H9 (cell line): ENCODE results near the gene CAMTA1. TPM values are rescaled to one million over a fixed set of nuclear protein-coding genes. Genes with fewer than 3 reads are reported as not detected.

Experiments used
- DNase-seq: peaks from one replicate; pipeline ENCODE4 v3.0.0-alpha.2; 2017
- H2AFZ ChIP-seq: one replicate; pipeline ENCODE4 v1.6.1; 2013; ENCODE audit warnings: mild to moderate bottlenecking, low read length, control low read depth, moderate library complexity
- H2AK5ac ChIP-seq: 2 replicates; pipeline ENCODE4 v1.6.1; 2013; ENCODE audit warnings: low read length, control low read depth, mixed read lengths; ENCODE audit not compliant: insufficient read length
- H2BK120ac ChIP-seq: one replicate; pipeline ENCODE4 v1.6.1; 2013; ENCODE audit warnings: low read depth, mild to moderate bottlenecking, low read length, control low read depth, inconsistent platforms; ENCODE audit not compliant: poor library complexity, severe bottlenecking
- H2BK12ac ChIP-seq: 2 replicates; pipeline ENCODE4 v1.6.1; 2013; ENCODE audit warnings: low read length, control low read depth, mixed read lengths, low read depth; ENCODE audit not compliant: insufficient read length
- H2BK15ac ChIP-seq: 2 replicates; pipeline ENCODE4 v1.6.1; 2013; ENCODE audit warnings: low read depth, low read length, control low read depth
- H2BK20ac ChIP-seq: one replicate; pipeline ENCODE4 v1.6.1; 2013; ENCODE audit warnings: low read depth, mild to moderate bottlenecking, low read length, control low read depth, inconsistent platforms; ENCODE audit not compliant: poor library complexity, severe bottlenecking
- H2BK5ac ChIP-seq: 2 replicates; pipeline ENCODE4 v1.6.1; 2013; ENCODE audit warnings: low read length, control low read depth, mixed read lengths; ENCODE audit not compliant: insufficient read length
- H3K14ac ChIP-seq: 2 replicates; pipeline ENCODE4 v1.6.1; 2013; ENCODE audit warnings: low read length, control low read depth; ENCODE audit not compliant: insufficient read depth
- H3K18ac ChIP-seq: 2 replicates; pipeline ENCODE4 v1.6.1; 2013; ENCODE audit warnings: low read depth, mild to moderate bottlenecking, mixed read lengths, low read length, control low read depth; ENCODE audit not compliant: insufficient read length
- H3K23ac ChIP-seq: 2 replicates; pipeline ENCODE4 v1.6.1; 2013; ENCODE audit warnings: low read length, control low read depth, mixed read lengths, low read depth; ENCODE audit not compliant: insufficient read length
- H3K23me2 ChIP-seq: 2 replicates; pipeline ENCODE4 v1.6.1; 2013; ENCODE audit warnings: low read depth, mild to moderate bottlenecking, mixed read lengths, low read length, control low read depth; ENCODE audit not compliant: insufficient read length, poor library complexity, severe bottlenecking
- H3K27ac ChIP-seq: 2 replicates; pipeline ENCODE4 v1.5.1; 2013; ENCODE audit warnings: low read length, control low read depth, mixed read lengths, low read depth; ENCODE audit not compliant: insufficient read length
- H3K27me3 ChIP-seq: 2 replicates; pipeline ENCODE4 v1.6.1; 2013; ENCODE audit warnings: low read length, control low read depth, inconsistent platforms; ENCODE audit not compliant: insufficient read depth
- H3K4ac ChIP-seq: 2 replicates; pipeline ENCODE4 v1.6.1; 2013; ENCODE audit warnings: low read depth, mild to moderate bottlenecking, control low read depth, inconsistent platforms, low read length, moderate library complexity
- H3K4me1 ChIP-seq: 2 replicates; pipeline ENCODE4 v1.6.1; 2013; ENCODE audit warnings: low read length, control low read depth, inconsistent platforms; ENCODE audit not compliant: insufficient read depth
- H3K4me2 ChIP-seq: 2 replicates; pipeline ENCODE4 v1.6.1; 2013; ENCODE audit warnings: low read length, control low read depth, mixed read lengths; ENCODE audit not compliant: insufficient read length, insufficient read depth
- H3K56ac ChIP-seq: 2 replicates; pipeline ENCODE4 v1.6.1; 2013; ENCODE audit warnings: low read depth, mild to moderate bottlenecking, mixed read lengths, low read length, control low read depth; ENCODE audit not compliant: insufficient read length
- H3K79me1 ChIP-seq: 2 replicates; pipeline ENCODE4 v1.6.1; 2013; ENCODE audit warnings: low read depth, mild to moderate bottlenecking, moderate library complexity, low read length, control low read depth, inconsistent platforms; ENCODE audit not compliant: insufficient read depth, poor library complexity, severe bottlenecking
- H3K79me2 ChIP-seq: 2 replicates; pipeline ENCODE4 v1.6.1; 2013; ENCODE audit warnings: low read length, control low read depth, inconsistent platforms; ENCODE audit not compliant: insufficient read depth
- H3K9ac ChIP-seq: 2 replicates; pipeline ENCODE4 v1.6.1; 2013; ENCODE audit warnings: low read length, control low read depth, mixed read lengths; ENCODE audit not compliant: insufficient read length; ENCODE audit errors: extremely low read depth
- H3K9me3 ChIP-seq: one replicate; pipeline ENCODE4 v1.6.1; 2013; ENCODE audit warnings: low read depth, low read length, inconsistent platforms; ENCODE audit not compliant: control insufficient read depth
- H3T11ph ChIP-seq: one replicate; pipeline ENCODE4 v1.6.1; 2013; ENCODE audit warnings: mild to moderate bottlenecking, low read length, control low read depth, inconsistent platforms
- H4K20me1 ChIP-seq: one replicate; pipeline ENCODE4 v1.6.1; 2013; ENCODE audit not compliant: control insufficient read depth, insufficient read length, insufficient read depth
- H4K5ac ChIP-seq: 2 replicates; pipeline ENCODE4 v1.6.1; 2013; ENCODE audit warnings: low read depth, mild to moderate bottlenecking, mixed read lengths, low read length, control low read depth; ENCODE audit not compliant: insufficient read length
- H4K8ac ChIP-seq: replicated peaks from 2 replicates; pipeline ENCODE4 v1.6.1; 2013; ENCODE audit warnings: low read length, control low read depth, mixed read lengths, low read depth; ENCODE audit not compliant: insufficient read length
- H4K91ac ChIP-seq: 2 replicates; pipeline ENCODE4 v1.6.1; 2013; ENCODE audit warnings: low read depth, mild to moderate bottlenecking, moderate library complexity, mixed read lengths, low read length, control low read depth; ENCODE audit not compliant: insufficient read length
- H3K27ac Mint-ChIP-seq, 3 experiments: 2 replicates in 2 of 3; 3 replicates in 1 of 3; pipeline ENCODE4 v1.8.0; 2020 to 2021; ENCODE audit warnings: mixed read lengths in 3 of 3, mild to moderate bottlenecking in 1 of 3, moderate library complexity in 1 of 3
- H3K27me3 Mint-ChIP-seq: 2 replicates; pipeline ENCODE4 v1.8.0; 2021; ENCODE audit warnings: low read depth, mild to moderate bottlenecking, moderate library complexity, mixed read lengths
- H3K36me3 Mint-ChIP-seq, 3 experiments: 2 replicates in 2 of 3; 3 replicates in 1 of 3; pipeline ENCODE4 v1.8.0; 2020 to 2021; ENCODE audit warnings: low read depth in 3 of 3, mixed read lengths in 3 of 3; ENCODE audit not compliant: insufficient read depth in 1 of 3
- H3K4me1 Mint-ChIP-seq, 2 experiments: 2 replicates each; pipeline ENCODE4 v1.8.0; 2020; ENCODE audit warnings: mixed read lengths in 2 of 2
- H3K4me3 Mint-ChIP-seq, 2 experiments: 2 replicates in 1 of 2; 3 replicates in 1 of 2; pipeline ENCODE4 v1.8.0; 2020 to 2021; ENCODE audit warnings: mild to moderate bottlenecking in 2 of 2, mixed read lengths in 2 of 2, moderate library complexity in 1 of 2
- H3K9me3 Mint-ChIP-seq, 2 experiments: 2 replicates in 1 of 2; 3 replicates in 1 of 2; pipeline ENCODE4 v1.8.0; 2020; ENCODE audit warnings: mild to moderate bottlenecking in 2 of 2, mixed read lengths in 2 of 2, moderate library complexity in 1 of 2
- WGBS: extraction: QIAGEN DNeasy Blood & Tissue Kit; methylation state at CpG from one replicate; pipeline ENCODE4 v1.1.7; 2013; ENCODE audit warnings: missing lambda C conversion rate, low lambda C conversion rate, mixed read lengths; ENCODE audit not compliant: insufficient read length; ENCODE audit errors: extremely low coverage; 5-methylcytosine and 5-hydroxymethylcytosine counted together
- total RNA-seq: library from RNA; stranded (reverse); gene quantifications from 2 replicates; pipeline ENCODE4 v1.2.1, GENCODE V29; 2021
- TF ChIP-seq, protein P1 (sequence below): fragments of 200-600 bp; sonication (generic); conservative IDR thresholded peaks from 3 replicates; pipeline ENCODE4 v1.8.0; 2021; ENCODE audit warnings: antibody characterized with exemption, mild to moderate bottlenecking

Gene CAMTA1
- total RNA-seq, 1 experiment from 2014 or later: 115 TPM

DNA sequence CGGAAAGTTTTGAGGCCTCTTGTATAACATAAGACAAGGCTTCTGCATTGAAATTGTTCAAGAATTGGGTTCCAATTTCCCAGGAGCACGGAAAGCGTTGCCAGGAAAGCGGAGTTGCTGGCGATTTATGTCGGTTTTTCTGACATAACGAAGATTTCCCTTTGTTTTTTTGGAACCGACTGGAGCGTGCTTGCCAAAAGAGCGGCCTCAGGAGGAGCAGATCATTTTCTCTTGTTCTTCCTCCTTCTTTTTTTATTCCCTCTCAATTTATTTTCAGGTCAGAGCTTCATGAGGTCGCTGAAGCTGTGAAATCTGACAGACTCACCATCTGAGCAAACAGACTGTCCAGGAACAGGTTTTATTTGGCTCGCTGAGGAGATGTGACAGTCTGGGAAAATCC lies 275.5 kb downstream of the CAMTA1 start:
- Histone ChIP-seq H3T11ph (no peak overlapping the region), H3K79me2 (no peaks in the 10 kb centered on the region), H4K91ac (no peak overlapping the region), H3K18ac (no peak overlapping the region), H3K14ac (no peak overlapping the region), H3K4me2 (no peak overlapping the region), H2BK20ac (no peak overlapping the region), H3K79me1 (no peaks in the 10 kb centered on the region), H3K27ac (no peak overlapping the region), H3K9me3 (no peaks in the 10 kb centered on the region), H4K5ac (no peak overlapping the region), H2BK15ac (no peak overlapping the region), H3K9ac (no peak overlapping the region), H2BK12ac (no peak overlapping the region), H3K23me2 (no peaks in the 10 kb centered on the region), H2BK5ac (no peak overlapping the region), H3K56ac (no peak overlapping the region), H4K20me1 (no peaks in the 10 kb centered on the region), H3K27me3 (no peaks in the 10 kb centered on the region), H2AFZ (no peak overlapping the region), H3K4me1 (no peaks in the 10 kb centered on the region), H3K23ac (no peak overlapping the region), H2BK120ac (no peak overlapping the region), H4K8ac (no peak overlapping the region), H2AK5ac (no peak overlapping the region), H3K4ac (no peak overlapping the region)
- no peak overlapping the region for H3K4me3 Mint-ChIP-seq
- no peaks in the 10 kb centered on the region for H3K36me3 Mint-ChIP-seq
- H3K9me3 Mint-ChIP-seq: no peaks in the 10 kb centered on the region; a peak in 1 of 5 replicates
- WGBS: no CpG with 5 or more reads among the region's 12 CpGs
- TF ChIP-seq, protein P1, sequence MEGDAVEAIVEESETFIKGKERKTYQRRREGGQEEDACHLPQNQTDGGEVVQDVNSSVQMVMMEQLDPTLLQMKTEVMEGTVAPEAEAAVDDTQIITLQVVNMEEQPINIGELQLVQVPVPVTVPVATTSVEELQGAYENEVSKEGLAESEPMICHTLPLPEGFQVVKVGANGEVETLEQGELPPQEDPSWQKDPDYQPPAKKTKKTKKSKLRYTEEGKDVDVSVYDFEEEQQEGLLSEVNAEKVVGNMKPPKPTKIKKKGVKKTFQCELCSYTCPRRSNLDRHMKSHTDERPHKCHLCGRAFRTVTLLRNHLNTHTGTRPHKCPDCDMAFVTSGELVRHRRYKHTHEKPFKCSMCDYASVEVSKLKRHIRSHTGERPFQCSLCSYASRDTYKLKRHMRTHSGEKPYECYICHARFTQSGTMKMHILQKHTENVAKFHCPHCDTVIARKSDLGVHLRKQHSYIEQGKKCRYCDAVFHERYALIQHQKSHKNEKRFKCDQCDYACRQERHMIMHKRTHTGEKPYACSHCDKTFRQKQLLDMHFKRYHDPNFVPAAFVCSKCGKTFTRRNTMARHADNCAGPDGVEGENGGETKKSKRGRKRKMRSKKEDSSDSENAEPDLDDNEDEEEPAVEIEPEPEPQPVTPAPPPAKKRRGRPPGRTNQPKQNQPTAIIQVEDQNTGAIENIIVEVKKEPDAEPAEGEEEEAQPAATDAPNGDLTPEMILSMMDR: no peak
- no peak for DNase-seq
- H3K4me1 Mint-ChIP-seq: peaks cover 0 to 7% of the 10 kb centered on the region in 2 experiments; a peak in 2 of 4 replicates
- H3K27ac Mint-ChIP-seq: peak overlapping the region in 1 of 3 experiments; percentile 55; a peak in 2 of 7 replicates
- peaks cover 8% of the 10 kb centered on the region for H3K27me3 Mint-ChIP-seq
